NOMO-1 treated with DMSO at 0.1 percent for 48 hours (cell line): Measurements from ENCODE around the gene LTBR.
A peak's percentile ranks its signal among the peaks of the same experiment; 100 is the strongest.

Experiments used
- DNase-seq: peaks from one replicate; lab custom pipeline; 2025; ENCODE audit not compliant: unreplicated experiment; lab: John Stamatoyannopoulos, UW

LTBR gene

DNA sequence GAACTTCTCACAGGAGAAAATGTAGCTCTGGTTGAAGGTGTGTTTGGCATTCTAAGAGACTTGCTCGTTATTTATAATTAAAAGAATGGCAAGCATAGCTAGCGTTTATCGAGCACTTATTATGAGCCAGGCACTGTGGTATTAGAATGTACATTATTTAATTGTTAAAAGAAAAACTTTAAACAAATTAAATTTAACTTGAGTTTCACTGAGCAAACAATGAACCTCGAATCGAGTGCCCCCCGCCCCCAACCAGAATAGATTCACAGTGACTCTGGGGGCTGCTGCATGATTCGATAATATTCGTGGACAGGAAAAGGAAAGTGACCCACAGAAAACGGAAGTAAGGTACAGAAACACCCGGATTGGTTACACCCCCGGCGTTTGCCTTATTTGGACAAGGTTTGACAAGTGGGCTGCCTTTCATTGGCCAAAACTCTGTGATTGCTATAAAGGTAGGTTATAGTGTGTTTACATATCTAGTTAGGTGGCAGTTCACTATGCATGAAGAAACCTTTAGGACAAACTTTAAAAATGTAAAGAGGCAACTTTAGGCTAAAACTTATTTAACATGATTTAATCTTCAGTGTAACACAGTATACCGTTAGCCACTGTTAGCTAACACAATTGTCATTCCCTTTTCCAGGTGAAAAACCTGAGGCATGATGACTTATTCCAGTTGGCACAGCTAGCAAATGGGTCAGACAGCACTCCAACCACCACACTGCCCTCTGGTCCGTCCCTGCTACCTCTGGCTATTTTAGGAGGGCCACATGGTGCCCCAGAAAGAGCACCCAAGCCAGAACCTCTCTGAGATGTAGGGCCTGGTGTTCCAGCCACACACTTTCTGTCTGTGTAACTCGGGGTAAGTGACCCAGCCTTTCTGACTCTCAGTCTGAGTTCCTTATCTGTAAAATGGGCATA lies 15.7 kb upstream of the LTBR start:
- DNase-seq, result peak; percentile 81

DNA sequence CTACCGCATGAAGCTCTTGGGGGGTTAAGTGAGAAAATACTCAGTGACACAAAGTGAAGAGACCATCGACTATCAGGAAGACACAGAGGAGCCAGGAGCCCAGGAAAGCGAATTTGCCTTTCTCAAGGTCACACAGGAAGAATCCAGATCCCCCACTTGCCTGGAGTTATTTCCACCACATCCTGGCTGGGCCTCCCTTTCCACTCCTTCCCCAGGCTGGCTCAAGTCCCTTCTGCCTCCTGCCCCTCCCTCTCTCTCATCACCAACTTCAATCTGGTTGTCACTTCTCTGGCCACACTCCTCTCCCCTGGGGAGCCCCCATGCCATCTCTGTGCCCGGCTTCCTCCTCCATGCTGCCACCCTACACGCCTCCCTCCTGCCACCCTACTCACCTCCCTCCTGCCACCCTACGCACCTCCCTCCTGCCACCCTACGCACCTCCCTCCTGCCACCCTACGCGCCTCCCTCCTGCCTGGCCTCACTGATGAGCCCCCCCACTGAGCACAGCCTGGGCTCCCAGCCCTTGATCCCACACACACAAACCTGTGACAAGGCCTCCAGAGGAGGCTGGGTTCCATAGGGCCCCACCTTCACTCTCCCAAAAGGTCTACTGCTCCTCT lies 14.9 kb upstream of the LTBR start:
- no peak for DNase-seq

DNA sequence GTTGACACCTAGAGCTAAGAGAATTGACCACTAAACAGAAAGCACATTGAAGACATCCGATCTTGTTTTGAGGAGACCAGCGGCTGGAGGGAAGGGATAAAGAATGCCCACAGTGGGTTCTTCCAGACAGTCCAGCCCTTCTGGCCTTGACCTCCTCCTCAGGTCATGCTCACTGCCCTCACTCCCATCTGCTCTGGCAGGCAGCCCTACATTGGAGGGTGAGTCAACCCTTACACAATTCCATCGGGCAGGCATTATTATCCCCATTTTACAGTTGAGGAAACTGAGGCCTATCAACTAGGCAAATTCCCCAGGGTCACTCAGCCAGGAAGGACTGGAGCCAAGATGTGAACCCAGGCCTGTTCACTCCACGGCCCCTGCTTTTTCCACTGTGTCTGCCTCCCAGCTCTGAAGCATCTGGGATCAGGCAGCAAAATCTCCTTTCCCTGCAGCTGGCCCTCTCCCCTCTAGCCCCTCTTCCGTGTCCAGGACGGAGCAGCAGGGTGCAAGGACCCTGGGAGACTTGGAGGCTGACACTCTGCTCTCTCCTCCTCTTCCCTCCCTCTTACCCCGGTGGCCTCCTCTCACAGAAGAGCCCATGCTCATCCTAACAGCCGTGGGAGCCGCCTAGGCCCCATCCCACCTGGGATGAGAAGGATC lies 13.9 kb upstream of the LTBR start:
- DNase-seq, result no peak

DNA sequence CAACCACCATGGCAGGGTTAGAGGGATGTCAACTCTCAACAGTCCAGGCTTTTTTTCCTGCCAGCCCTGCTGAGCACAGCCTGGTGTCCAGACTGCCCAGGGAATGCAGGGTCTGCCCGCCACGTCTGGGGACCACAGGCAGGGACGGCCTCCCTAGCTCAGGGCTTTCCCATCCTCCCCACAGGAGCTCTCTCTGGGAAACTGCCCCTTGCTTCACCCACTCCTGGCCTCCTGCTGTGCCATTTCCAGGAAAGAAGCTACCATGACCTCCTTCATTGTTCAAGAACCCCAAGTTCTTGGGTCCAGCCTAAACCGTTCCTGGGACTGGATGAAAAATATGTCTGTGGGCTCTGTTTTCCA lies 13.4 kb upstream of the LTBR start:
- DNase-seq, result no peak

DNA sequence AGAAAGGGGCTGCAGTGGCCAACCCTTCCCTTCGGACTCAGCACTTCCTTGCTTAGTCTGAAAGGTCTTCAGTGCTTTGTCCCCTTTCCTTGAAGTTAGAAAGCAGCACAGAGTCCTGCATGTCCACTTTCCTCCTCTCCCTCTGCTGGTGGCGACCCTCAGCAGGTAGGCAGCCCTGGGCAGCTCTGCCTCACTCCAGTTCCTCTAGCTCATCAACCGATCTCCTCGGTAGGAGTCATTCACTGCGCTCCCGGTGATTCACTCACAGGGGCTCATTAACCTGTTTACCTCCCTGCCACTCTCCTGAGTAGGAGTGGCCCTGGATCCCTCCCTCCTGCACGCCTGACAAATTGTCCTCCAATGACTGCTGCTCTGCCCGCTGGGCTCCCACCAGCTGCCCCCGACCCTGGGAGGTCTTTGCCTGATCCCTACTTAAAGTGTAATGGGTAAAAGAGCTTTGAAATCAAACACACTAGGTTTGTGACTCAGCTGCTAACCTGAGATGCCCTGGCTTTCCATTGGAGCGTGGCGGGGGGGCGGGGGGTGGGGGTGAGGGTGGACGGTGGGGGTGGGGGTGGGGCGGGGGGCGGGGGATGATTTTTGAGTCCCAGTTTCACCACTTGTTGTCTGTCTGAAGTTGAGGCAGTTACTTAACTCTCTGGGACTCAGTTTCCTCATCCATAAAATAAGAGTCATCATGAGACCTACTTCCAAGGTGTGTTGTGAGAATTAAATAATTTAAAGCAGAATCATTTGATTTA lies 12.8 kb upstream of the LTBR start:
- DNase-seq, result no peak

DNA sequence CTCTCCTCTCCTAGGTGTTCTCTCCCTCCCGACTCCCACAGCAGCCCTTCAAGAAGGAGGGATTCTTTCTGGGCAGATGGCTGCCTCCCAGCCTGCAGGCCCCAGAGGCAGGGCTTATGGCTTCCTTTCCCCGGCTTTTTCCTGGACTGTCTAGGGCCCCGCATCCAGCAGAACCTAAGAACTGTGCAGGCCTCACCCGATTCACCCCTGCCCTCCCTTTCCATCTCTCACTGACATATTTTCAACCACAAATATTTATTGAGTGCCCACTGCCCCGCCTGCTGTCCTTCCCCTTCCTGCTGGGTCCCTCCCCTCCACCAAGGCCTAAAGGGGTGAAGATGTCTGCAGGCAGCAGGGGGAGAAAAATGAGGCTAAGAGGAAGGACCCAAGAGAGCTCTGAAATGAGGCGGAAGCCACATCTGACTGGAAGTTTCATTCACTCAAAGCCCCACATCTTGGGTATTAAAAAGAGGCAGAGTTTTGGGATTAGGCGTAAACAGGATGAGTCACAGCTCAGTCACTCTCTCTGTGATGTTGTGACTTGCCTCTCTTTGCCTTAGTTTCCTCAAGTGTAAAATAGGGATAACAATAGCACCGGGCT lies 11.5 kb upstream of the LTBR start:
- DNase-seq, result peak; percentile 57

DNA sequence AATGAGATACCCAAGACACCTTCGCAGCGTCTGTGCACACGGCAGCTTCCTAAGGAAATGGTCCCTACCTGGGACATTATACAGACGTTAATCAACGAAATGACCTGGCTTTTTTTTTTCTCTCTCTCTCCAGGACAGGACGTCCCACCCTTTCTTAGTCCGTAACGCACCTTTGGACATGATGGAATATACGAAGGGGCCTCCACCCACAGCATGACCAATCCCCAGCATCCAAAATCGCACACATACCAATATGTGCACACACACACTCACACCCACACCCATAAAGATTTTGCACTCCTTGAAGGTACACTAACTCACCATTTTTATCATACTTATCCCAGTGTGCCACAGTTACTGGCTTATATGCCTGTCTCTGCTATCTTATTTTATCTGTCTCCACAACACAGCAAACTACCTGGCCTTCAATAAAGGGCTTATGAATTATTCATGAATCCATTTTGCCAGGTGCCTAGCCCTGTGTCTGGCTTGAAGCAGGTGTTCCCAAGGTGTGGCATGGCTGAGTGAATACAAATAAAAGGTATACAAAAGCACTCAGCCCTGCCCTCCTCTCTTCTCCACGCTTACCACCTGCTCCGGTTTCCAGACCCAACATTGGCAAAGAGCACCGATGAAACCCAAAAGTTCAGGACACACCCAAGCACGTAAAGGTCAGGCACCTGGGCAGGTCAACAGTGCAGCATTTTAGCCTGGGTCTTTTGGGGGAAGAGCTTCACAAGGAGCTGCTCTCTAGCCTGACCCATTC lies 10.8 kb upstream of the LTBR start:
- DNase-seq, result no peak

DNA sequence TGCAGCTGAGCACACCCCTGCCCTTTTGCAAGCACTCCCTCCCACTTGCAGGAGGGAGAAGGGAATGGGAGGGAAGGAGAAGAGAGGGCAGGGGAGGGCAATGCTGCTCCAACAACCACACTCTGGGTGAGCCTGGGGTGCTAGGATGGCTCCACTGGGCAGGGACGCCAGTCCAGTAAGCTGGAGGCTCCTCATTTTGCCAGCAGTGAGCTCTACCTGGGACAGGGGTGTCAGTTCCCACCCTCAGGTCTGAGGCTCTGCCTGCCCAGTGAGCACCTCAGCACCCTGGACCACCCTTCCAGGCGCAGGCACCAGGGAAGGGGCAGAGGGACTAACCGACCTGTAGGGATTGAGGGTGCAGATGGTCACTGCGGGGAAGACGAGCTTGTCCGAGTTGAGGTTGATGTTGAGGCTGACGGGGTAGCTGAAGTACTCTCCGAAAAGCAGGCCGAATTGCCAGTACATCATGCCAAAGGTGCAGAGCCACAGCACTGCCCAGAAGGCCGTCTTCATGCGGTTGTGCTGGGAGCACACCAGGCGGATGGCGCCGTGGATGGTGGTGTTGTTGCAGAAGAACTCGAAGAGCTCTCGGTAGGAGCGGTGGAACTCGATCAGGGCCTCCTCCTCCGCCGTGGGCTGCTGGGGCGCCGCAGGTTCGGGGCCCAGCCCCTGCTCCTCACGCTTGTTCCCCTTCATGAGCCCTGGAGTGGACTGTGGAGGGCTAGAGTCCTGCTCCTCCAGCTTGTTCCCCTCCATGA lies 9.8 kb upstream of the LTBR start:
- no peak for DNase-seq

DNA sequence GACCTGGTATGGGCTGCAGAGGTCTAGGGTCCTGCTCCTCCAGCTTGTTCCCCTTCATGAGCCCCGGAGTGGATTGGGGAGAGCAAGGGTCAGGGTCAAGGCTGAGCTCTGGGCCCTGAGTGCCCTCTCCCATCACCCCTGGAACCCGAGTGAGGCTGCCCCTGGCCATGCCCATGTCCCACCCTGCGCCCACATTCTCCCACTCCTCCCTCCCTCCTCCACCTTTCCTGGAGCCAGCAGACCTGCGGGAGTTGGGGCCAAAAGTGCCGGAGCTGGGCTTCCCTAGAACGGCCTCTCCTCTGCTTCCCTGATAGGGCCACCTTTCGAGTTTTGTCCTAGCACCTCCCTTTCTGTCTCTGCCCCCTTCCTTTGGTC lies 9.2 kb upstream of the LTBR start:
- DNase-seq, result no peak

DNA sequence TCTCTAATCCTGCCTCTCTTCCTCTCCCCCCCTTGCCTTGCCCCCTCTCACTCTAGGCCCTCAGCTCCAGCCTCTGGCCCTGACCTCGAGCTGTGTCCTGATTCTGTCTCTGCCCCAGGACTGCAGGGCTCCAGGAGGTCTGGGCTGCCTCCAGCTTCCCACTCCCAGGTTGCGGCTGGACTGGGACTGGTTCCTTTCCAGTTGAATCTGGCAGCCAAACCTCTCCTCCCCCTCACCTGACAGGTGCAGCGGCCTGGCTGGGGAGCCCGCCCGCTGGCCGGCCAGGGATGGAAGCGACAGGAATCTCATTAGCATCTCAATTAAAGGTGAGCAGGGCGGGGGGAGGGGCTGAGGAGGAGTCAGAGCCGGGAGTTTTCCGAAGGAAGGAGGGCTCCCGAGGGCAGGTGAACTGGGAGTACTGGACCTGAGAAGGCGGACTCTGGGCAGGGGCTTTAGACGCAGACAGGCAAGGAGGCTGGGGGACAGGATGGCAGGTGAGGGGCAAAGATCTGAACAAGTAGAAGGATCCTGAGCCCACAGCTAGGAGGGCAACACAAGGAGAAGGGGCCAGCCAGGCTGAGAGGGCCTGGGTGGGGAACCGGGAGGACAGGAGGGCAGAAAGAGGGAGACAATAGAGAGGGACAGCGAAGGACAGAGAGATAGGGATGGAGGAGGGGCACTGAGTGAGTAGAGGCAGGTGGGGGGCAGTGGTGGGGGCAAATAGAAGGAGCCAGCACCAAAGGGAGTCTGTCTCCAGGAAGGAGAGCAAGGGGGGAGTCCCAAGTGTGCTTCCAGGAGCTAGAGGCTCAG lies 8.5 kb upstream of the LTBR start, which contains the start of gene SCNN1A:
Gene SCNN1A (minus strand): TSS at position 295 of the 810 bp plus-strand sequence. CDS start 780 bp downstream, outside the sequence.
- no peak for DNase-seq

DNA sequence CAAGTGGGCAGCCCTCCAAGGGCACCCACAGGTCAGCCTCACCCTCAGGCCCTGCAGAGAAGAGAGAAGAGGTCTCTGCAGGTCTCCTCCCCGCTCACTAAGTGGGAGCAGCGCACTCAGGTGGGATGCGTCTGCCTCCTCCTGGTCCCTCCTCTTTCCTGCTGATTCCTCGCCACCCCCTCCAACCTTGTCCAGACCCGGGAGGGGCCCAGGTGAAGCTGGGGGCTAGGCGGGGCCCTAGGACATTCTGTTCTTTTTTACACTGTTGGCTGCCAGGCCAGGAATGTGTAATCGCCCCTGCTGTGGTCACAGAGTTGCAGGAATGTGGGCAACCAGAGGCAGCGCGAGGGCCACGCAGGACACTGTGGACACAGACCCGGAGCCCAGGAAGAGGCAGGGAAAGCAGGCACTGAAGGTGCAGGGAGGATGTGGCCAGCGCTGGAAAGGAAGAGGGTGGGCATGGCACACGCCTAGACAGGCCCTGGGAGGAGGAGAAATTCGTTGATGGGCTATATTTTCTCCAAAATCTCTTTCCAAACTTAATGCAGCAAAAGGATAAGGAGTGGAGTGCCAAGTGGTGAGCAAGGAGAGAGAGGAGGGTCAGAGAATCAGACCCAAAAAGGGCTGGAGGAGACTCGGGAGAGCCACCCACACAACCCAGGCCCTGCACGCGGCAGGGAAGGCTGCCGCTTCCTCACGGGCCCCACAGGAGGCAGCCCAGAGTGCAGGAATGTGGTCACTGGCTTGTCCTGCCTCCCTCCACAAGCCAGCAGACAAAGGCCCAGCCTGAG lies 7.7 kb upstream of the LTBR start:
- no peak for DNase-seq

DNA sequence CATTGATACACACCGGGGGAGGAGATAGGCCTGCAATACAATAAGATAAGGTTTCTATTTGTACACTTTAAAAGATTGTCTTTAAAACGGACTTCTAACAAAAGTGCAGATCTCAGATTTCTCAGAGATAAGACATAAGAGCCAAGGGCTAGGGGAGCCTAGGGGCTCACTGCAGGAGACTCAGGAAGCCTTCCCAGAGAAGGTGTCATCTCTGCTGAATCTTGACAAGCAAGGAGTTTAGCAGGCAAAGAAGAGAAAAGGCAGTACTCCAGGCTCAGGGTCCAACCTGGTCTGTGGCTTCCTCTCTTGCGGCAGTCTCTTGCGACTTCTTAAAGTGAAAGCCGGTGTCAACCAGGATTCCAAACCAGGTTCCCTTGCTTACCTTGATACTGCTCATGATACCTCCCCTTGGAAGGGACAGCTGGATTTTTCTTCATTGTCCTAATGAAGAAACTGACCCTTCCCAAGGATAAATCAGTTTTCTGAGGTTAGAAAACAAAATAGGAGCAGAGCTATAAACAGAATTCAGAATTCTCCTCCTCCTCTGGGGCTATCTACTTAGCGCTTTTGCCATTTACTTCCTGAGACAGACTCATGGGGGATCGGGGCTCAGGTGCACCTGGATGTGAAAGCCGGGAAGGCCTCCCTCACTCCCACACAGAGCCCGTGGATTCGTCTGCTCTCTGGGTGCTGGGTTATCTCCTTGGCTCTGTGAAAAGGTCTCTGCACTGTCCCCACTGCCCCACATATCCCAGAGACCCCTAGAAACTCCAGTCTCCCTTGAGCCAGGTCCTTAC lies 6.9 kb upstream of the LTBR start:
- peak; percentile 17 for DNase-seq

DNA sequence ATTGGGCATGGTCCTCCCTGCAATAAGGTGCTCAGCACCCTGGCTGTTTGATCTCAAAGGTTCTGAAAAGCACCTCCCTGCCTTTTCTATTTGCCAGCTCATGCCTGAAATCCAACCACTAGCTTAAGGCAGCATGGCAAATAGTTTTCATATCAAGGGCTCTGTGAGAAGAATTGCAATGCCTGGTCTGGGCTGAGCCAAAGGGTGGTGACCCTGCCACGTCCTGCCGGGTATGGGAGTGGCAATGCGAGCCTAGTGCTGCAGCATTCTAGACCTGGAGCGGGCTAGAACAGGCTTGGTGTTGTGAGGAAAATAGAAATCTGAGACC lies 6.3 kb upstream of the LTBR start:
- no peak for DNase-seq

DNA sequence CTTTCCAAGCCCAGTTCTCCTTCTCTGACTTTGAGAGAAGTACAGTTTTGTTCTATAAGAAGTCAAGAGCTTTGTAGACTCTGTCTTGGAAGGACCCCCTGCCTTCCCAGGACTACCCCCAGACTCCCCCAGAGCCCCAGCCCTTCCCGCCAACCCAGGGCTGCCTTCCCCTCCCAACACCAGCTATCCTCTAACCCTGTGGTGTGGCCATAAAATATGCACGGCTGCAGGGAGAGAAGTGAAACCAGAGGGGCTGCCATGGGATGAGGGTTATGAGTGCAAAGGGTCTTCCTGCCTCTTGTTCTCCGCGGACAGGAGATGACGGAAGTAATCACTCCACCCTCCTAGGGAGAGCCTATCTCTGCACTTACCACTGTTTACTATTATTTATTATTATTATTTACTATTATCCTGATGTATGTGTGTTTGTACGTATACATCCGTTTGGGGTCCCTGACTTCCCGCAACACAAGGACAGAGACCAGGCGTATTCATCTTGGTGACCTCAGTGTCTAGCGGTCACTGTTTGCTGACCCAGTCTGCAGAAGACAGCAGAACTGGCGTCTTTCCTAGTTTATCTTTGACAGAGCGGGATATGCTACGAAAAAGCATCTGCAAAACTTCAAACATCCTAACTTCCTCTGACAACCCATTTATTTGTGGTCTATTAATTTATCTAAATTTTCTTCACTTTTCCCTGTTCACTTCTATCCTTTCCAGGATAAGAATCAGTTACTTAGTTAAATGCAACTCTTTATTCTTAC lies 5.1 kb upstream of the LTBR start:
- DNase-seq, result peak; percentile 65

DNA sequence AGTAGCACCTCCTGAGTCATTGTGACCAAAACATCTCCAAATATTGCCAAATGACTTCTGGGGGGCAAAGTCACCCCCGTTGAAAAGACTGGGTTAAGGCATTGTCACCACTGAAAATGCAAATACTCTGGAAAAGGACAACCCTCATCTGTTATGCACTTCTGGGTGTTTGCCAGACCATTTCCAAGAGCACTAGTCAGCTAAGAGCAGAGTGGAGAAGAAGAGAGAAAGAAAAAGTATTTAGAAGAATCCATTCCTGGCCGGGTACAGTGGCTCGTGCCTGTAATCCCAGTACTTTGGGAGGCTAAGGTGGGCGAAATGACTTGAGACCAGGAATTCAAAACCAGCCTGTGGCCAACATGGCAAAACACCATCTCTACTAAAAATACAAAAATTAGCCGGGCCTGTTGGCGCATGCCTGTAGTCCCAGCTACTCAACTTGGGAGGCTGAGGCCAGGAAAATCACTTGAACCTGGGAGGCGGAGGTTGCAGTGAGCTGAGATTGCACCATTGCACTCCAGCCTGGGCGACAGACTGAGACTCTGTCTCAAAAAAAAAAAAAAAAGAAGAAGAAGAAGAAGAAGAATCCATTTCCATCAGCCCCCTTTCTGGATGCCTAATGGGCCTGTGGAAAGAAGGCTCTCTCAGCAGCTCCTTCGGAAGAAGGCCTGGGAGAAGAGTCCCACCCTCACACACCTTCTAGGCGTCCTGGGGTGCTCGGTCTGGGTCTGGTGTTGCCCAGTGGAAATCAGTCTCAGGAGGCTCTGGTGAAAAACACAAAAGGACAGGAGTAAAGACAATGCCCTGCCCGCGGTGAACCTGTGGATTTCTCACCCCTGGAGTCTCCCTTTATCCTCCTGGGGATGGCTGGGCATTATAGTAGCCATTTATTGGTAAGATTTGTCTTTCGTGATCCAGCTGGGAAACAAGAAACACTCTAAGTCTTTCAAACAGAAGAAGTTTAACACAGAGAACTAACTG lies 3.5 kb upstream of the LTBR start:
- DNase-seq, result no peak
